ENCODE data around the gene USH2A. TPM values are rescaled to one million over a fixed set of nuclear protein-coding genes. Genes with fewer than 3 reads are reported as not detected.

The USH2A gene
- total RNA-seq, 6 experiments from 2014 or later: 0.19 to 1.8 (median 0.81) TPM

- H3K4me1 ChIP-seq: peaks cover 0 to 9% (median 0%) of the 10 kb centered on the region in 4 donors
- WGBS (ENCODE audit: insufficient coverage, low coverage, low lambda C conversion rate, missing lambda C conversion rate): 66% methylated on average over 3 of the region's 3 CpGs
- TF ChIP-seq POLR2A (IDR thresholded peaks at IDR 0.05) (no peak), CTCF (IDR thresholded peaks at IDR 0.05) (no peak)
- intact Hi-C loops (cut with DNase I): no loop called here
- ATAC-seq (peak in 2 of 4 donors; percentile 27 to 44), DNase-seq (no peak)
- H3K27ac ChIP-seq: no peak overlapping the region
- H3K36me3 ChIP-seq: peaks cover 0 to 8% (median 0%) of the 10 kb centered on the region in 4 donors
- no peaks in the 10 kb centered on the region for H3K9me3 ChIP-seq
- H3K4me3 ChIP-seq: no peak overlapping the region
- no peaks in the 10 kb centered on the region for H3K27me3 ChIP-seq
Observed at GRCh38 chr1:215594640-215595039, 828.6 kb downstream of the USH2A start.

GRCh38 chr1:215590779-215591491, 832.3 kb downstream of the USH2A start:
- peaks cover 0 to 3% (median under 1%) of the 10 kb centered on the region in 4 donors for H3K36me3 ChIP-seq
- H3K27me3 ChIP-seq: no peaks in the 10 kb centered on the region
- intact Hi-C loops (cut with DNase I): no loop called here
- H3K4me1 ChIP-seq: peaks cover 0 to 9% (median 0%) of the 10 kb centered on the region in 4 donors
- WGBS (ENCODE audit: insufficient coverage, low coverage, low lambda C conversion rate, missing lambda C conversion rate): 98% methylated on average over 4 of the region's 4 CpGs
- ATAC-seq (no peak), DNase-seq (no peak)
- no peak overlapping the region for H3K27ac ChIP-seq
- H3K4me3 ChIP-seq: no peak overlapping the region
- H3K9me3 ChIP-seq: no peaks in the 10 kb centered on the region
- TF ChIP-seq POLR2A (IDR thresholded peaks at IDR 0.05) (no peak), CTCF (IDR thresholded peaks at IDR 0.05) (no peak)

- H3K36me3 ChIP-seq: peaks cover 0 to 3% (median 0%) of the 10 kb centered on the region in 4 donors
- ATAC-seq (no peak), DNase-seq (no peak)
- intact Hi-C loops (cut with DNase I): no loop called here
- no peak overlapping the region for H3K27ac ChIP-seq
- TF ChIP-seq POLR2A (IDR thresholded peaks at IDR 0.05) (no peak), CTCF (IDR thresholded peaks at IDR 0.05) (no peak)
- H3K9me3 ChIP-seq: no peaks in the 10 kb centered on the region
- 74% methylated on average over 4 of the region's 4 CpGs for WGBS (ENCODE audit: insufficient coverage, low coverage, low lambda C conversion rate, missing lambda C conversion rate)
- H3K4me3 ChIP-seq: no peak overlapping the region
- H3K27me3 ChIP-seq: no peaks in the 10 kb centered on the region
- peaks cover 0 to 7% (median 0%) of the 10 kb centered on the region in 4 donors for H3K4me1 ChIP-seq
Observed at GRCh38 chr1:215589650-215590435, 833.4 kb downstream of the USH2A start.

GRCh38 chr1:215584389-215584788, 838.9 kb downstream of the USH2A start:
- no peak overlapping the region for H3K27ac ChIP-seq
- no peaks in the 10 kb centered on the region for H3K9me3 ChIP-seq
- ATAC-seq (no peak), DNase-seq (no peak)
- no peak overlapping the region for H3K4me3 ChIP-seq
- no peaks in the 10 kb centered on the region for H3K27me3 ChIP-seq
- WGBS (ENCODE audit: insufficient coverage, low coverage, low lambda C conversion rate, missing lambda C conversion rate): 57% methylated on average over 1 of the region's 1 CpG
- TF ChIP-seq POLR2A (IDR thresholded peaks at IDR 0.05) (no peak), CTCF (IDR thresholded peaks at IDR 0.05) (no peak)
- intact Hi-C loops (cut with DNase I): no loop called here
- H3K4me1 ChIP-seq: peaks cover 0 to 13% (median 3%) of the 10 kb centered on the region in 4 donors
- H3K36me3 ChIP-seq: peaks cover 0 to 25% (median 8%) of the 10 kb centered on the region in 4 donors
